NCI-H1417 (cell line): ENCODE measurements around the gene EXOSC3.
"Not testable (repeated sequence)": the region's sequence is repeated elsewhere in the genome, so short reads cannot be mapped to it uniquely, and the experiment has no call there.

Source experiments
- DNase-seq, 3 experiments: peaks; one replicate each; lab custom pipeline; 2025; lab: John Stamatoyannopoulos, UW

EXOSC3 gene

GRCh38 chr9:37775216-37775919 lies 9.5 kb downstream of the EXOSC3 start:
- no peak for DNase-seq

GRCh38 chr9:37769995-37770394 lies 14.9 kb downstream of the EXOSC3 start:
- no peak for DNase-seq

GRCh38 chr9:37769306-37769705 lies 15.6 kb downstream of the EXOSC3 start:
- no peak for DNase-seq

GRCh38 chr9:37765263-37765662 lies 19.6 kb downstream of the EXOSC3 start:
- not testable (repeated sequence) for DNase-seq

GRCh38 chr9:37761511-37761910 lies 23.4 kb downstream of the EXOSC3 start:
- DNase-seq: no peak

- DNase-seq: no peak
Measured at GRCh38 chr9:37760416-37761161, 24.3 kb downstream of the EXOSC3 start.

GRCh38 chr9:37758747-37759146 lies 26.1 kb downstream of the EXOSC3 start:
- no peak for DNase-seq

- DNase-seq: peak; percentile 33 to 69 (median 68)
Measured at GRCh38 chr9:37753489-37754190, 31.2 kb downstream of the EXOSC3 start, which contains the start of gene TRMT10B. TRMT10B (plus strand) TSS chr9:37753805; CDS start chr9:37761932, 8,127 bp downstream.

- DNase-seq: no peak
Measured at GRCh38 chr9:37752642-37753488, 32.0 kb downstream of the EXOSC3 start.

- DNase-seq: not testable (repeated sequence)
Measured at GRCh38 chr9:37752112-37752511, 32.8 kb downstream of the EXOSC3 start.

GRCh38 chr9:37751704-37752103 lies 33.2 kb downstream of the EXOSC3 start:
- not testable (repeated sequence) for DNase-seq

GRCh38 chr9:37751186-37751585 lies 33.7 kb downstream of the EXOSC3 start:
- DNase-seq: no peak

GRCh38 chr9:37749129-37749528 lies 35.7 kb downstream of the EXOSC3 start:
- DNase-seq: no peak

- peak; percentile 19 to 58 (median 27) for DNase-seq
Measured at GRCh38 chr9:37747271-37747753, 37.6 kb downstream of the EXOSC3 start.

- DNase-seq: no peak
Measured at GRCh38 chr9:37746448-37747270, 38.2 kb downstream of the EXOSC3 start.

- peak in 1 of 3 experiments; percentile 13 for DNase-seq
Measured at GRCh38 chr9:37745970-37746369, 38.9 kb downstream of the EXOSC3 start.

- no peak for DNase-seq
Measured at GRCh38 chr9:37740631-37741328, 44.1 kb downstream of the EXOSC3 start.

GRCh38 chr9:37740128-37740527 lies 44.7 kb downstream of the EXOSC3 start:
- no peak for DNase-seq

GRCh38 chr9:37739222-37739621 lies 45.6 kb downstream of the EXOSC3 start:
- DNase-seq: no peak

- peak in 1 of 3 experiments; percentile 4 for DNase-seq
Measured at GRCh38 chr9:37732952-37733351, 51.9 kb downstream of the EXOSC3 start.
